Smooth muscle cell (in vitro differentiated cells): ENCODE data around the gene FNIP2. TPM values are rescaled to one million over a fixed set of nuclear protein-coding genes. Genes with fewer than 3 reads are reported as not detected.

Source experiments
- DNase-seq: peaks from one replicate; lab custom pipeline; 2025; ENCODE audit not compliant: unreplicated experiment; lab: John Stamatoyannopoulos, UW
- H2AFZ ChIP-seq: fragments of 200-600 bp; sonication (generic); 2 replicates; pipeline ENCODE4 v1.6.0; 2016; ENCODE audit warnings: antibody characterized with exemption, low read depth, mild to moderate bottlenecking
- H3F3A ChIP-seq: fragments of 200-600 bp; sonication (generic); 2 replicates; pipeline ENCODE4 v1.6.0; 2017; ENCODE audit warnings: antibody characterized with exemption, low read depth
- H3K27ac ChIP-seq: fragments of 200-600 bp; sonication (generic); 2 replicates; pipeline ENCODE4 v1.5.1; 2016; ENCODE audit warnings: low read depth, mild to moderate bottlenecking
- H3K27me3 ChIP-seq: fragments of 200-600 bp; sonication (generic); 2 replicates; pipeline ENCODE4 v1.6.1; 2016; ENCODE audit warnings: low read depth, mild to moderate bottlenecking
- H3K36me3 ChIP-seq: fragments of 200-600 bp; sonication (generic); 2 replicates; pipeline ENCODE4 v1.5.1; 2016; ENCODE audit warnings: low read depth
- H3K4me1 ChIP-seq: fragments of 200-600 bp; sonication (generic); 2 replicates; pipeline ENCODE4 v1.5.1; 2016; ENCODE audit warnings: low read depth
- H3K4me2 ChIP-seq: fragments of 200-600 bp; sonication (generic); 2 replicates; pipeline ENCODE4 v1.6.0; 2016; ENCODE audit warnings: mild to moderate bottlenecking
- H3K4me3 ChIP-seq: fragments of 200-600 bp; sonication (generic); 2 replicates; pipeline ENCODE4 v1.5.1; 2016; ENCODE audit warnings: mild to moderate bottlenecking
- H3K79me2 ChIP-seq: fragments of 200-600 bp; sonication (generic); 2 replicates; pipeline ENCODE4 v1.6.0; 2016; ENCODE audit warnings: low read depth, mild to moderate bottlenecking
- H3K9ac ChIP-seq: fragments of 200-600 bp; sonication (generic); 2 replicates; pipeline ENCODE4 v1.6.0; 2016; ENCODE audit warnings: low read depth
- H3K9me3 ChIP-seq: fragments of 200-600 bp; sonication (generic); replicated peaks from 2 replicates; pipeline ENCODE4 v1.5.1; 2016; ENCODE audit warnings: low read depth
- H4K20me1 ChIP-seq: fragments of 200-600 bp; sonication (generic); 2 replicates; pipeline ENCODE4 v1.6.0; 2016; ENCODE audit warnings: low read depth
- WGBS: methylation state at CpG from one replicate; pipeline ENCODE4 v1.1.7; 2016; ENCODE audit warnings: low lambda C conversion rate; 5-methylcytosine and 5-hydroxymethylcytosine counted together
- polyA plus RNA-seq: library from polyadenylated mRNA; unstranded; fragments of >200 nt; fragmentation: Nextera tagmentation; extraction: Ambion mirVana; gene quantifications from 2 replicates; pipeline ENCODE4 v1.2.1, GENCODE V29; 2016
- total RNA-seq: library from RNA; depleted of rRNA; stranded (reverse); fragments of >200 nt; gene quantifications from 2 replicates; pipeline ENCODE4 v1.2.3, GENCODE V29; 2014
- TF ChIP-seq, protein P1 (sequence below): fragments of 200-600 bp; sonication (generic); IDR thresholded peaks from 2 replicates; pipeline ENCODE4 v1.5.1; 2017; ENCODE audit warnings: borderline replicate concordance, mild to moderate bottlenecking, antibody characterized with exemption; ENCODE audit not compliant: insufficient read depth, poor library complexity, severe bottlenecking

Gene FNIP2
- total and polyA plus RNA-seq, 2 experiments from 2014 or later: 10.4 to 36.3 TPM

DNA sequence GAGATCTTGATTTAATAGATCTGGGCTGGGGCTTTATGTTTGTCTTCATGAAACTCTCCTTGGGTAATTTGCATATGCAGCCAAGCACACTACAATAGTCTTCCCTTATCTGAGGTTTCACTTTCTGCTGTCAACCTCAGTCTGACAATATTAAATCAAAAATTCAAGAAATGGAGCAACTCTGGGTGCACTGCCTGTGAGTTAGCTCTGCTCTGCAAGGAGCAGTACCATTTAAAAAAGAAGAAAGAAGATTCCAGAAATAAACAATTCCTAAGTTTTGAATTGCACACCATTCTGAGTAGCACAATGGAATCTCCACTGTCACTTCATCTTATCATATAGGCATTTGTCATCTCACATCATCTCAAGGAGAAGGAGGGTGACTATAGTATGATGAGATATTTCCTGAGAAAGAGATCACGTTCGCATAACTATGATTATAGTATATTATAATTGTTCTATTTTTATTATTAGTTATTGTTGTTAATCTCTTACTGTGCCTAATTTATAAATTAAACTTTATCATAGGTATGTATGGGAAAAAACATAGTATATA, 9.4 kb downstream of the FNIP2 start:
- no peaks in the 10 kb centered on the region for H3K27me3 ChIP-seq
- H3K27ac ChIP-seq: no peak overlapping the region
- peaks cover 20% of the 10 kb centered on the region for H4K20me1 ChIP-seq
- H3K9ac ChIP-seq: no peak overlapping the region
- H3K9me3 ChIP-seq: no peaks in the 10 kb centered on the region
- WGBS: 93% methylated on average over 2 of the region's 2 CpGs
- H3K4me3 ChIP-seq: no peak overlapping the region
- no peak for DNase-seq
- H3K79me2 ChIP-seq: peaks cover 62% of the 10 kb centered on the region
- no peaks in the 10 kb centered on the region for H3K36me3 ChIP-seq
- peaks cover 27% of the 10 kb centered on the region for H3K4me1 ChIP-seq
- H3K4me2 ChIP-seq: no peak overlapping the region
- H3F3A ChIP-seq: peaks cover 6% of the 10 kb centered on the region
- no peak overlapping the region for H2AFZ ChIP-seq
- TF ChIP-seq, protein P1, sequence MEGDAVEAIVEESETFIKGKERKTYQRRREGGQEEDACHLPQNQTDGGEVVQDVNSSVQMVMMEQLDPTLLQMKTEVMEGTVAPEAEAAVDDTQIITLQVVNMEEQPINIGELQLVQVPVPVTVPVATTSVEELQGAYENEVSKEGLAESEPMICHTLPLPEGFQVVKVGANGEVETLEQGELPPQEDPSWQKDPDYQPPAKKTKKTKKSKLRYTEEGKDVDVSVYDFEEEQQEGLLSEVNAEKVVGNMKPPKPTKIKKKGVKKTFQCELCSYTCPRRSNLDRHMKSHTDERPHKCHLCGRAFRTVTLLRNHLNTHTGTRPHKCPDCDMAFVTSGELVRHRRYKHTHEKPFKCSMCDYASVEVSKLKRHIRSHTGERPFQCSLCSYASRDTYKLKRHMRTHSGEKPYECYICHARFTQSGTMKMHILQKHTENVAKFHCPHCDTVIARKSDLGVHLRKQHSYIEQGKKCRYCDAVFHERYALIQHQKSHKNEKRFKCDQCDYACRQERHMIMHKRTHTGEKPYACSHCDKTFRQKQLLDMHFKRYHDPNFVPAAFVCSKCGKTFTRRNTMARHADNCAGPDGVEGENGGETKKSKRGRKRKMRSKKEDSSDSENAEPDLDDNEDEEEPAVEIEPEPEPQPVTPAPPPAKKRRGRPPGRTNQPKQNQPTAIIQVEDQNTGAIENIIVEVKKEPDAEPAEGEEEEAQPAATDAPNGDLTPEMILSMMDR: no peak

DNA sequence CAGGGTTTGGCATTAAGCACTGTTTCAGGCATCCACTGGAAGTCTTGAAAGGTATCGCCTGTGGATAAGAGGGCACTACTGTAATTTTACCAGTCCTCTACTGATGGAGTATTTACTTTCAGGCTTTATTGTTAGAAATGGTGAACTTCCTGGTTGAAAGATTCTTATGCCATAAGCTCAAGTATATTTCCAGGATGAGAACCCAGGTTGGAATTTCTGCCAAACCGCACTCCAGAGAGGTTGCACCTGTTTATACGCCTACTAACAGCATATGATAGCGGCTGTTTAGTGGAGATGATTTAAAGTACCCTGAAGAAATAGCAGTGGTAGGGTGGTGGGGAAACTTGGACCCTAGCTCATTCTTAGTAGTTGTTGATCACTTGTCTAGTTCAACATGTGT, 9.9 kb downstream of the FNIP2 start:
- H3K9ac ChIP-seq: no peak overlapping the region
- TF ChIP-seq, protein P1: no peak
- no peaks in the 10 kb centered on the region for H3K9me3 ChIP-seq
- WGBS: 94% methylated on average over 4 of the region's 4 CpGs
- H4K20me1 ChIP-seq: peaks cover 20% of the 10 kb centered on the region
- H3K36me3 ChIP-seq: no peaks in the 10 kb centered on the region
- H3K4me3 ChIP-seq: no peak overlapping the region
- H3K79me2 ChIP-seq: peaks cover 57% of the 10 kb centered on the region
- no peak for DNase-seq
- peaks cover 32% of the 10 kb centered on the region for H3K4me1 ChIP-seq
- H3K27ac ChIP-seq: no peak overlapping the region
- peaks cover 6% of the 10 kb centered on the region for H3F3A ChIP-seq
- no peak overlapping the region for H2AFZ ChIP-seq
- H3K4me2 ChIP-seq: no peak overlapping the region
- no peaks in the 10 kb centered on the region for H3K27me3 ChIP-seq

GRCh38 chr4:158781963-158782362, 13.1 kb downstream of the FNIP2 start:
- Histone ChIP-seq H3F3A (peaks cover 3% of the 10 kb centered on the region), H2AFZ (no peak overlapping the region), H3K79me2 (peaks cover 63% of the 10 kb centered on the region), H3K4me1 (peaks cover 21% of the 10 kb centered on the region), H3K36me3 (no peaks in the 10 kb centered on the region), H3K4me2 (peak overlapping the region; percentile 77), H4K20me1 (peaks cover 14% of the 10 kb centered on the region), H3K9ac (peak overlapping the region; percentile 27), H3K4me3 (no peak overlapping the region), H3K9me3 (no peaks in the 10 kb centered on the region), H3K27me3 (no peaks in the 10 kb centered on the region), H3K27ac (peak overlapping the region; percentile 81)
- TF ChIP-seq, protein P1: no peak
- WGBS: 18% methylated on average over 1 of the region's 1 CpG
- no peak for DNase-seq
